Testis (tissue), 3 donors: ENCODE results near the gene ELMOD1. TPM values are rescaled to one million over a fixed set of nuclear protein-coding genes. Genes with fewer than 3 reads are reported as not detected.

Experiments
- DNase-seq: peaks from one replicate; pipeline ENCODE4 v3.0.0-alpha.2; 2019
- H3K27ac ChIP-seq, 2 donors: fragments of 200-600 bp; sonication (generic); one replicate each; pipeline ENCODE4 v1.5.1; 2019
- H3K27me3 ChIP-seq: fragments of 200-600 bp; sonication (generic); one replicate; pipeline ENCODE4 v1.5.1; 2019
- H3K36me3 ChIP-seq: fragments of 200-600 bp; sonication (generic); one replicate; pipeline ENCODE4 v1.5.1; 2017; ENCODE audit warnings: low read depth; ENCODE audit errors: missing control alignments
- H3K4me1 ChIP-seq: fragments of 200-600 bp; sonication (generic); one replicate; pipeline ENCODE4 v1.5.1; 2019
- H3K4me3 ChIP-seq, 2 donors: fragments of 200-600 bp; sonication (generic); one replicate each; pipeline ENCODE4 v1.5.1; 2017 to 2019
- H3K9me3 ChIP-seq: fragments of 200-600 bp; sonication (generic); one replicate; pipeline ENCODE4 v1.5.1; 2017
- CTCF ChIP-seq, 3 experiments: fragments of 450-650 bp in 2 of 3; fragments of 200-600 bp in 1 of 3; sonication (generic) in 1 of 3; IDR thresholded peaks; one replicate each; pipeline ENCODE4 v1.5.1; 2016 to 2019; ENCODE audit warnings: antibody characterized with exemption in 3 of 3, mild to moderate bottlenecking in 2 of 3, moderate library complexity in 1 of 3
- POLR2A ChIP-seq: fragments of 450-650 bp; IDR thresholded peaks from one replicate; pipeline ENCODE4 v1.6.1; 2017; ENCODE audit warnings: antibody characterized with exemption, mild to moderate bottlenecking, moderate library complexity
- WGBS, 2 donors: methylation state at CpG; one replicate each; pipeline ENCODE4 v1.1.5; 2018; 5-methylcytosine and 5-hydroxymethylcytosine counted together
- intact Hi-C: fragments of 100-400 bp; cut with DNase I; formaldehyde crosslinking; loops from one replicate; pipeline ENCODE4 v1.15.1; 2023; ENCODE audit warnings: low total_unique reads
- polyA plus RNA-seq: library from polyadenylated mRNA; stranded (reverse); fragments of 350-450 nt; fragmentation: Illumina TruSeq; extraction: RNeasy Lipid Tissue Mini Kit (QIAGEN cat#74804); gene quantifications from one replicate; pipeline ENCODE4 v1.2.3, GENCODE V29; 2014; ENCODE audit warnings: low read depth, low replicate concordance; ENCODE audit not compliant: insufficient read depth
- total RNA-seq, 2 donors: library from RNA; depleted of rRNA; stranded (reverse); fragments of >200 nt; gene quantifications; one replicate each; pipeline ENCODE4 v1.2.3, GENCODE V29; 2016

ELMOD1 gene
- total and polyA plus RNA-seq, 3 donors from 2014 or later = 5.6 to 11.1 (median 8.7) TPM

GRCh38 chr11:107598225-107599139 lies 7.5 kb downstream of the ELMOD1 start:
- H3K27me3 ChIP-seq = no peaks in the 10 kb centered on the region
- intact Hi-C loops = no loop called here
- 70 to 74% methylated on average over 5 to 6 of the region's 6 CpGs for WGBS, 2 donors
- no peaks in the 10 kb centered on the region for H3K9me3 ChIP-seq
- TF ChIP-seq POLR2A = no peak
- peak in 2 of 3 experiments; percentile 5 to 27 for TF ChIP-seq CTCF (IDR thresholded peaks at IDR 0.05)
- H3K36me3 ChIP-seq = no peaks in the 10 kb centered on the region
- peak; percentile 56 for DNase-seq
- no peaks in the 10 kb centered on the region for H3K4me1 ChIP-seq
- H3K4me3 ChIP-seq = no peak overlapping the region
- no peak overlapping the region for H3K27ac ChIP-seq

- no peak for DNase-seq
- Histone ChIP-seq H3K9me3 (no peaks in the 10 kb centered on the region), H3K36me3 (no peaks in the 10 kb centered on the region), H3K4me3 (no peak overlapping the region), H3K27ac (no peak overlapping the region), H3K27me3 (no peaks in the 10 kb centered on the region), H3K4me1 (no peaks in the 10 kb centered on the region)
- no peak for TF ChIP-seq POLR2A
- TF ChIP-seq CTCF (IDR thresholded peaks at IDR 0.05) = no peak
- 84 to 88% methylated on average over 9 of the region's 9 CpGs for WGBS, 2 donors
- intact Hi-C loops = no loop called here
Measured at GRCh38 chr11:107605061-107606006, 14.4 kb downstream of the ELMOD1 start.

GRCh38 chr11:107606141-107606540 lies 15.2 kb downstream of the ELMOD1 start:
- 85 to 87% methylated on average over 3 of the region's 3 CpGs for WGBS, 2 donors
- intact Hi-C loops = no loop called here
- Histone ChIP-seq H3K9me3 (no peaks in the 10 kb centered on the region), H3K4me1 (no peaks in the 10 kb centered on the region), H3K4me3 (no peak overlapping the region), H3K27me3 (no peaks in the 10 kb centered on the region), H3K36me3 (no peaks in the 10 kb centered on the region), H3K27ac (no peak overlapping the region)
- TF ChIP-seq POLR2A = no peak
- TF ChIP-seq CTCF (IDR thresholded peaks at IDR 0.05) = no peak
- DNase-seq = no peak

- WGBS, 2 donors = 40 to 43% methylated on average over 2 of the region's 2 CpGs
- H3K27me3 ChIP-seq = no peaks in the 10 kb centered on the region
- no peak for TF ChIP-seq POLR2A
- no peak for TF ChIP-seq CTCF (IDR thresholded peaks at IDR 0.05)
- no peak overlapping the region for H3K4me3 ChIP-seq
- no peaks in the 10 kb centered on the region for H3K36me3 ChIP-seq
- DNase-seq = no peak
- intact Hi-C loops = no loop called here
- H3K27ac ChIP-seq = no peak overlapping the region
- H3K9me3 ChIP-seq = no peaks in the 10 kb centered on the region
- H3K4me1 ChIP-seq = no peaks in the 10 kb centered on the region
Measured at GRCh38 chr11:107608809-107609208, 17.9 kb downstream of the ELMOD1 start.
